Measurements from ENCODE around the gene SDHB.

The SDHB gene

DNA sequence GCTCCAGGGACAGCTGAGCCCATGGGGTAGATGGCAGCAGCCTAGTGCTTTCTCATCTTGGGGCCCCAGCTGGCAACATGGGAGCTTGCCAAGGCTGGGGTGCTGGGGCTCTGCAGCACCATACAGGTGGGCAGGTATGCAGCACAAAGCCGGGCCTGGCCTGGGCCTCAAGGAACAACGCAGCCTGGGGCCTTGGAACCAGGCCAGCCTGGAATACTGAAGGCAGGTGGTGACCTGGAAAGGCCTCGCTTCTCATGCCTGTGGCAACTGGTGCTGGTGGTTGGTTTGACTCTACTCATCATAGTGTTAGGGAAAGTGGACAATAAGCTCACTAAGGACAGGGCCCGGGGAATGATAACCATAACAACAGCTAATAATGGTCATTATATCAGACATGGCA lies 27.0 kb upstream of the SDHB start:
- Histone ChIP-seq H3K9ac (ENCODE audit: low read length) (no peak overlapping the region), H3K4me3 (ENCODE audit: low read length) (no peak overlapping the region), H3K4ac (ENCODE audit: low read depth, low read length) (no peak overlapping the region), H3K36me3 (ENCODE audit: control insufficient read depth, insufficient read depth, low read length) (no peaks in the 10 kb centered on the region), H3K79me2 (ENCODE audit: control insufficient read depth, insufficient read depth, low read length) (no peaks in the 10 kb centered on the region), H3K56ac (ENCODE audit: low read length) (no peak overlapping the region), H3K23ac (ENCODE audit: low read length) (no peak overlapping the region), H4K5ac (ENCODE audit: low read length) (no peak overlapping the region), H2AK5ac (ENCODE audit: low read length) (no peak overlapping the region), H3K27ac (ENCODE audit: low read depth, low read length) (no peak overlapping the region), H2BK5ac (ENCODE audit: low read length) (no peak overlapping the region), H4K8ac (ENCODE audit: low read depth, low read length) (no peak overlapping the region), H3K79me1 (ENCODE audit: low read length) (no peaks in the 10 kb centered on the region), H3K27me3 (ENCODE audit: insufficient read depth, low read length, poor library complexity) (no peaks in the 10 kb centered on the region), H3K4me2 (ENCODE audit: low read length) (no peak overlapping the region), H3K4me1 (ENCODE audit: control insufficient read depth, low read depth, low read length) (no peaks in the 10 kb centered on the region), H2BK120ac (ENCODE audit: low read depth, low read length) (no peak overlapping the region), H3K18ac (ENCODE audit: low read length) (no peak overlapping the region), H2BK15ac (replicated peaks; ENCODE audit: low read depth) (no peak overlapping the region)
- DNase-seq: no peak
- WGBS (ENCODE audit: extremely low coverage, insufficient coverage, low lambda C conversion rate): no CpG with 5 or more reads among the region's 4 CpGs

DNA sequence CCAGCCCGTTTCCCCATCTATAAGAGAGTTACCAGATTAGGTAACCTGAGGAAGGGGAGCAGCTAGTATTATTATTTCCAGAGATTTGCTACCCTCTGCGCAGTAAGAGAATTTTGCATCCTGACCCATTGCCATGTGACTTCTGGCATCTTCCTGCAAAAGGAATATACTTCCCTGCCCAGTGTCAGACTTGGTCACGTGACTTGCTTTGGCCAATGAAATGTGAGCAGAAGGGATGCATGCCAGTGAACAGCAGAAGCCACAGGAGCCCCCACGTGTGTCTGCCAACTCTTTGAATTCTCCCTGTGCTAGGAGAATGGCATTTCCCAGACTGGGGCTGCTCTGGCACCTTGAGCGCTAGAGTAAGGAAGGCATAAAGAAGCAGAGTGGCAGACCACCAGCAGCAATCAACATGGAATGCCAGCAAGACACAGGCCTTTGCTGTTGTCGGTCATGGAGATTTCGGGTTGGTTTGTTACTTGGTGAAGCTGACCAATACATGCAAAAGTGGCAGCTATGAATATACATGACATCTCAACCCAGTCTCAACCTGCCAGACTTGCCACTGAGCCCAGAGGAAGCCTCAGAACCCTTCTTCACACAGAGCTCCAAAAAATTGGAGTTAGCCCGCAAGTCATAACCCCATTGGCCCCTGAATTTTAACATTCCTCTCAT lies 26.4 kb upstream of the SDHB start:
- Histone ChIP-seq H3K18ac (ENCODE audit: low read length) (no peak overlapping the region), H3K23ac (ENCODE audit: low read length) (no peak overlapping the region), H2BK120ac (ENCODE audit: low read depth, low read length) (no peak overlapping the region), H2BK5ac (ENCODE audit: low read length) (no peak overlapping the region), H3K9ac (ENCODE audit: low read length) (no peak overlapping the region), H3K79me2 (ENCODE audit: control insufficient read depth, insufficient read depth, low read length) (no peaks in the 10 kb centered on the region), H3K27me3 (ENCODE audit: insufficient read depth, low read length, poor library complexity) (no peaks in the 10 kb centered on the region), H3K56ac (ENCODE audit: low read length) (no peak overlapping the region), H4K8ac (ENCODE audit: low read depth, low read length) (no peak overlapping the region), H3K4me3 (ENCODE audit: low read length) (no peak overlapping the region), H3K27ac (ENCODE audit: low read depth, low read length) (no peak overlapping the region), H3K4me1 (ENCODE audit: control insufficient read depth, low read depth, low read length) (no peaks in the 10 kb centered on the region), H3K4me2 (ENCODE audit: low read length) (no peak overlapping the region), H2BK15ac (replicated peaks; ENCODE audit: low read depth) (no peak overlapping the region), H3K4ac (ENCODE audit: low read depth, low read length) (no peak overlapping the region), H3K79me1 (ENCODE audit: low read length) (no peaks in the 10 kb centered on the region), H2AK5ac (ENCODE audit: low read length) (no peak overlapping the region), H4K5ac (ENCODE audit: low read length) (no peak overlapping the region), H3K36me3 (ENCODE audit: control insufficient read depth, insufficient read depth, low read length) (no peaks in the 10 kb centered on the region)
- no peak for DNase-seq
- WGBS (ENCODE audit: extremely low coverage, insufficient coverage, low lambda C conversion rate): no CpG with 5 or more reads among the region's 8 CpGs

DNA sequence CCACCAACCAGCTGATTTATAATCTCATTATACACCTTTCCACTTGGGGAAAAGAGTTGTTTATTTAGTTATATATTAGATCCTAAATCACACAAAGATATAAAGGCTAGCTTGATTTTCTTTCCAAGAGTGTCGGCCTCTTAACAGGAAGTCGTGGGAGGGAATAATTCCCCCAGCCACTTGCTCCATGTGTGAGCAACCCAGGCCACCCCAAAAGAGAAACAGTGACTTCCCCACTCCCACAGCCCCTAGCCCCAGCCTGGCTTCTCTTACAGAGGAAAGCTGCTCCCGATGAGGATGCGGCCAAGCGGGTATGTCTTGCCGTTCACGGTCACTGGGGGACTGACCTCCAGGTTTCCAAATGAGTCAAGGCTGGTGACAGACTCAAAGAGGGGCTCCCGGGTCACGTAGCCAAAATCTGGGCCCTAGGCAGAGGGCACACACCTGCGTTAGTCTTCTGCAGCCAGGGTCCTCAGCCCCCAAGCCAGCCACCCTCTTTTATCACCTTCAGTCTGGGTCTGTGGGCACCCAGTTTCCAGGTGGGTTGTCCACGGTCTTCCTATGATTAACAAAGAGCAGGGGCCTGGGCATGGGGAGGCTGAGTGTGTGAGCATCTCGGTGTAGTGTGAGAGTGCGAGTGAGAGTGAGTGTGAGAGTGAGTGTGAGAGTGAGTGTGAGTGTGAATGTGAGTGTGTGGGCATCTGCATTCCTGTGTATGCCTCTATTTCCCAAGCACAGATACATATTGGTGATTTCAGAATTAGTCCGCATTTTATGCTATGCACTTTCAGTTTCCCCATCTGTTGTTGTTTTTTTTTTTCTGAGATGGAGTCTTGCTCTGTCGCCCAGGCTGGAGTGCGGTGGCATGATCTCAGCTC lies 25.4 kb upstream of the SDHB start:
- no peaks in the 10 kb centered on the region for H3K79me2 ChIP-seq (ENCODE audit: control insufficient read depth, insufficient read depth, low read length)

DNA sequence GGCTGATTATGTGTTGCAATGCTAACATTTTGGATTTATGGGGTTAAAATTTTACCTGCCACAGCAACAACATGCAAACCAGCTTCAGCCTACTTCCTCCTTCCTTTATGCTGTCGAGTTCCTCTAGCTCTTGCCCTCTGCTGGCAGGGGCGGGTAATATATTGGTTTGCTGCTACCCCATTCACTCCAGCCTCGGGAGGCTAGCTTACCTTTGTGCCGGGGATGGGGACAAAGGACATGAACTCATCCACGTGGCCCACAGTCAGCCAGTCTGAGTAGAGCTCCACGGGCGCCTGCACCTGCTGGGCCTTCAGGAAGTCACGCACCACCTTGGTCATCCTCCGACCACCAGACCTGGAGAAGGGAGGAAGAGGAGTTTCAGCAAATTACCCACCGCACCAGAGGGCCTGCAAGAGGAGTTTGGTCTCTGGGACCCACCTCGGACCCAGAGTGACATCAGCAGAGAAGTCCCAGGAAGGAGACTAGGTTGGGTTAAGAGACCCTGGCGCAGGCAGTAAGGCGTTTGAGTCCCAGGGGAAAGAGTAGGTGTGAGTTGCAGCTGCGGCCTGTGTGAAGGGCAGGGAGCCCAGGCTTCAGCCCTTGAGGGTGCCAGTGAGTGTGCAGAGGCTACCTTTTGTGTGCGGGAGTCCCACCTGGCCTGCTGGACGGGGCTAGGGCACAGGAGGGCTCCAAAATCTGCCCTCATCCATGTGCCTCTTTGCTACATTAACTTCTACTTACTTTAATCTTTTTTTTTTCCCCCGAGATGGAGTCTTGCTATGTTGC lies 21.8 kb upstream of the SDHB start:
- Histone ChIP-seq H3K79me1 (ENCODE audit: low read length) (no peaks in the 10 kb centered on the region), H3K36me3 (ENCODE audit: control insufficient read depth, insufficient read depth, low read length) (no peaks in the 10 kb centered on the region), H3K18ac (ENCODE audit: low read length) (no peak overlapping the region), H3K4me3 (ENCODE audit: low read length) (no peak overlapping the region), H2BK120ac (ENCODE audit: low read depth, low read length) (no peak overlapping the region), H3K27me3 (ENCODE audit: insufficient read depth, low read length, poor library complexity) (no peaks in the 10 kb centered on the region), H3K23ac (ENCODE audit: low read length) (no peak overlapping the region), H3K27ac (ENCODE audit: low read depth, low read length) (no peak overlapping the region), H3K4me2 (ENCODE audit: low read length) (no peak overlapping the region), H2BK5ac (ENCODE audit: low read length) (no peak overlapping the region), H2BK15ac (replicated peaks; ENCODE audit: low read depth) (no peak overlapping the region), H3K79me2 (ENCODE audit: control insufficient read depth, insufficient read depth, low read length) (no peaks in the 10 kb centered on the region), H4K5ac (ENCODE audit: low read length) (no peak overlapping the region), H2AK5ac (ENCODE audit: low read length) (no peak overlapping the region), H3K4ac (ENCODE audit: low read depth, low read length) (no peak overlapping the region), H3K4me1 (ENCODE audit: control insufficient read depth, low read depth, low read length) (no peaks in the 10 kb centered on the region), H3K56ac (ENCODE audit: low read length) (peak overlapping the region; percentile 25), H4K8ac (ENCODE audit: low read depth, low read length) (no peak overlapping the region), H3K9ac (ENCODE audit: low read length) (no peak overlapping the region)
- no CpG with 5 or more reads among the region's 17 CpGs for WGBS (ENCODE audit: extremely low coverage, insufficient coverage, low lambda C conversion rate)
- peak; percentile 83 for DNase-seq

More for the DNA sequence above, 25.4 kb upstream of the SDHB start:
- no peak overlapping the region for H2BK5ac ChIP-seq (ENCODE audit: low read length)
- no peak overlapping the region for H3K9ac ChIP-seq (ENCODE audit: low read length)
- no peaks in the 10 kb centered on the region for H3K79me1 ChIP-seq (ENCODE audit: low read length)
- no peak for DNase-seq
- H3K56ac ChIP-seq (ENCODE audit: low read length): no peak overlapping the region
- H2AK5ac ChIP-seq (ENCODE audit: low read length): no peak overlapping the region
- H3K4me1 ChIP-seq (ENCODE audit: control insufficient read depth, low read depth, low read length): no peaks in the 10 kb centered on the region
- no peak overlapping the region for H2BK15ac ChIP-seq (replicated peaks; ENCODE audit: low read depth)
- H3K4me3 ChIP-seq (ENCODE audit: low read length): no peak overlapping the region
- no peak overlapping the region for H3K4me2 ChIP-seq (ENCODE audit: low read length)
- H4K8ac ChIP-seq (ENCODE audit: low read depth, low read length): no peak overlapping the region
- H3K23ac ChIP-seq (ENCODE audit: low read length): no peak overlapping the region
- no peak overlapping the region for H3K27ac ChIP-seq (ENCODE audit: low read depth, low read length)
- 100% methylated on average over 2 of the region's 16 CpGs for WGBS (ENCODE audit: extremely low coverage, insufficient coverage, low lambda C conversion rate)
- no peaks in the 10 kb centered on the region for H3K27me3 ChIP-seq (ENCODE audit: insufficient read depth, low read length, poor library complexity)
- no peak overlapping the region for H3K4ac ChIP-seq (ENCODE audit: low read depth, low read length)
- H4K5ac ChIP-seq (ENCODE audit: low read length): no peak overlapping the region
- H3K18ac ChIP-seq (ENCODE audit: low read length): no peak overlapping the region
- H2BK120ac ChIP-seq (ENCODE audit: low read depth, low read length): no peak overlapping the region
- H3K36me3 ChIP-seq (ENCODE audit: control insufficient read depth, insufficient read depth, low read length): no peaks in the 10 kb centered on the region

DNA sequence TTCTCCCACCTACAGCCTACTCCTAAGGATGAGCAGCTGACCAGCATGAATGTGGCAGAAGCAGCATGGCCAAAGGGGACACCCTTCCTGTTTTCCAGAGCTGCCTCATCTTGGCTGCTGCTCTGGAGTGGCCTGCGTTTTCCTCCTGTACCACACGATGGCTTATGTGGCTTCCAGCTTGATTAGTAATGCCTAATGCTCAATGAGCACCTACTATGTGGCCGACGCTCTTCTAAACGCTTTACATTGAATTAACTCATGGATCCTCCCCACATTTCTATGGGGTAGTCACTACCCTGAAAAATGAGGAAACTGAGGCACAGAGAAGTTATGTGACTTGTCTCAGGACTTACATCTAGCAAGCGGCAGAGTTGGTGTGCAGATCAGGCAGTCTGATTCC lies 18.0 kb upstream of the SDHB start:
- H4K5ac ChIP-seq (ENCODE audit: low read length): no peak overlapping the region
- no peak overlapping the region for H2AK5ac ChIP-seq (ENCODE audit: low read length)
- H3K9ac ChIP-seq (ENCODE audit: low read length): no peak overlapping the region
- no peak overlapping the region for H3K18ac ChIP-seq (ENCODE audit: low read length)
- H3K4me1 ChIP-seq (ENCODE audit: control insufficient read depth, low read depth, low read length): no peaks in the 10 kb centered on the region
- H2BK120ac ChIP-seq (ENCODE audit: low read depth, low read length): no peak overlapping the region
- no CpG with 5 or more reads among the region's 6 CpGs for WGBS (ENCODE audit: extremely low coverage, insufficient coverage, low lambda C conversion rate)
- no peak overlapping the region for H3K27ac ChIP-seq (ENCODE audit: low read depth, low read length)
- no peak overlapping the region for H2BK15ac ChIP-seq (replicated peaks; ENCODE audit: low read depth)
- no peak for DNase-seq
- no peak overlapping the region for H2BK5ac ChIP-seq (ENCODE audit: low read length)
- no peaks in the 10 kb centered on the region for H3K79me2 ChIP-seq (ENCODE audit: control insufficient read depth, insufficient read depth, low read length)
- H3K4ac ChIP-seq (ENCODE audit: low read depth, low read length): no peak overlapping the region
- H3K27me3 ChIP-seq (ENCODE audit: insufficient read depth, low read length, poor library complexity): no peaks in the 10 kb centered on the region
- no peak overlapping the region for H3K4me3 ChIP-seq (ENCODE audit: low read length)
- no peaks in the 10 kb centered on the region for H3K36me3 ChIP-seq (ENCODE audit: control insufficient read depth, insufficient read depth, low read length)
- H3K4me2 ChIP-seq (ENCODE audit: low read length): no peak overlapping the region
- H4K8ac ChIP-seq (ENCODE audit: low read depth, low read length): no peak overlapping the region
- no peak overlapping the region for H3K23ac ChIP-seq (ENCODE audit: low read length)
- no peak overlapping the region for H3K56ac ChIP-seq (ENCODE audit: low read length)
- no peaks in the 10 kb centered on the region for H3K79me1 ChIP-seq (ENCODE audit: low read length)

Data from mesendoderm (in vitro differentiated cells).